HEK293 (cell line): ENCODE measurements around the gene PFN2.

Experiments
- CTCF ChIA-PET: fragments of 350-600 bp; formaldehyde crosslinking; extraction: SDS; loops from one replicate; lab custom pipeline; 2021; ENCODE audit warnings: antibody characterized with exemption; lab: Yijun Ruan, JAX
- POLR2A ChIA-PET: fragments of 300-600 bp; formaldehyde crosslinking; extraction: SDS; loops from one replicate; lab custom pipeline; 2020; ENCODE audit warnings: antibody characterized with exemption, inconsistent platforms; lab: Yijun Ruan, JAX
- H3K27ac ChIP-seq: fragments of 200-500 bp; sonication (Bioruptor generic); 2 replicates; pipeline ENCODE4 v1.5.1; 2014; ENCODE audit warnings: low read depth, low read length, control low read depth, inconsistent platforms; ENCODE audit errors: extremely low read depth
- H3K36me3 ChIP-seq, 2 experiments: fragments of 200-500 bp in 1 of 2; sonication (Bioruptor generic) in 1 of 2; 1 replicate in 1 of 2; 2 replicates in 1 of 2; pipeline ENCODE4 v1.5.1; 2014 to 2017; ENCODE audit warnings: inconsistent platforms in 2 of 2, low read length in 2 of 2; ENCODE audit not compliant: control insufficient read depth in 2 of 2, insufficient read depth in 1 of 2
- H3K4me1 ChIP-seq: fragments of 200-500 bp; sonication (Bioruptor generic); 2 replicates; pipeline ENCODE4 v1.5.1; 2014; ENCODE audit warnings: mild to moderate bottlenecking, low read length, inconsistent platforms; ENCODE audit not compliant: control insufficient read depth, insufficient read depth
- H3K4me3 ChIP-seq: 2 replicates; pipeline ENCODE4 v1.5.1; 2011; ENCODE audit warnings: low read depth, mild to moderate bottlenecking, control low read depth, low read length, moderate library complexity
- H3K9me3 ChIP-seq: fragments of 200-500 bp; sonication (Bioruptor generic); 2 replicates; pipeline ENCODE4 v1.5.1; 2014; ENCODE audit warnings: low read depth, low read length, inconsistent platforms; ENCODE audit not compliant: control insufficient read depth, insufficient read depth
- CTCF ChIP-seq: fragments of 450-650 bp; formaldehyde crosslinking; IDR thresholded peaks from 2 replicates; pipeline ENCODE4 v1.5.1; 2016; ENCODE audit warnings: missing biosample characterization, missing genetic modification characterization
- HIC1 ChIP-seq: fragments of 450-650 bp; formaldehyde crosslinking; IDR thresholded peaks from 2 replicates; pipeline ENCODE4 v1.5.1; 2016; ENCODE audit warnings: missing biosample characterization, missing genetic modification characterization
- SETDB1 ChIP-seq: IDR thresholded peaks from one replicate; pipeline ENCODE4 v1.6.1; 2017; ENCODE audit warnings: mild to moderate bottlenecking, low read length, moderate library complexity, mixed read lengths; ENCODE audit not compliant: insufficient read length
- SP3 ChIP-seq: fragments of 450-650 bp; formaldehyde crosslinking; IDR thresholded peaks from 2 replicates; pipeline ENCODE4 v1.5.1; 2016; ENCODE audit warnings: missing biosample characterization, missing genetic modification characterization
- TRIM28 ChIP-seq: IDR thresholded peaks from 2 replicates; pipeline ENCODE4 v1.6.1; 2011; ENCODE audit warnings: low read length, control low read depth, borderline replicate concordance
- YY2 ChIP-seq: fragments of 450-650 bp; formaldehyde crosslinking; IDR thresholded peaks from 2 replicates; pipeline ENCODE4 v1.5.1; 2016; ENCODE audit warnings: missing biosample characterization, missing genetic modification characterization
- ZBTB20 ChIP-seq: fragments of 450-650 bp; formaldehyde crosslinking; IDR thresholded peaks from 2 replicates; pipeline ENCODE4 v1.5.1; 2016; ENCODE audit warnings: missing biosample characterization, missing genetic modification characterization
- ZFHX2 ChIP-seq: fragments of 450-650 bp; formaldehyde crosslinking; conservative IDR thresholded peaks from 2 replicates; pipeline ENCODE4 v1.5.1; 2016; ENCODE audit warnings: missing biosample characterization, missing genetic modification characterization
- ZIC2 ChIP-seq: fragments of 450-650 bp; formaldehyde crosslinking; IDR thresholded peaks from 2 replicates; pipeline ENCODE4 v1.5.1; 2016; ENCODE audit warnings: missing biosample characterization, missing genetic modification characterization
- ZNF169 ChIP-seq: fragments of 450-650 bp; formaldehyde crosslinking; IDR thresholded peaks from 2 replicates; pipeline ENCODE4 v1.5.1; 2016; ENCODE audit warnings: missing biosample characterization, missing genetic modification characterization
- ZNF184 ChIP-seq: fragments of 450-650 bp; IDR thresholded peaks from 2 replicates; pipeline ENCODE4 v1.5.1; 2018; ENCODE audit warnings: missing biosample characterization, mild to moderate bottlenecking, missing genetic modification characterization
- ZNF248 ChIP-seq: fragments of 450-650 bp; formaldehyde crosslinking; IDR thresholded peaks from 2 replicates; pipeline ENCODE4 v1.5.1; 2017; ENCODE audit warnings: missing biosample characterization, missing genetic modification characterization
- ZNF292 ChIP-seq: fragments of 450-650 bp; formaldehyde crosslinking; IDR thresholded peaks from 2 replicates; pipeline ENCODE4 v1.5.1; 2016; ENCODE audit warnings: low read depth, missing biosample characterization, missing genetic modification characterization, borderline replicate concordance
- ZNF416 ChIP-seq: fragments of 450-650 bp; formaldehyde crosslinking; IDR thresholded peaks from 2 replicates; pipeline ENCODE4 v1.5.1; 2016; ENCODE audit warnings: missing biosample characterization, missing genetic modification characterization
- ZNF521 ChIP-seq: fragments of 450-650 bp; formaldehyde crosslinking; IDR thresholded peaks from 2 replicates; pipeline ENCODE4 v1.5.1; 2017; ENCODE audit warnings: missing biosample characterization, mild to moderate bottlenecking, missing genetic modification characterization
- ZNF529 ChIP-seq: fragments of 450-650 bp; formaldehyde crosslinking; IDR thresholded peaks from 2 replicates; pipeline ENCODE4 v1.5.1; 2017; ENCODE audit warnings: missing genetic modification characterization, missing biosample characterization; ENCODE audit not compliant: insufficient replicate concordance
- ZNF530 ChIP-seq: fragments of 450-650 bp; formaldehyde crosslinking; IDR thresholded peaks from 2 replicates; pipeline ENCODE4 v1.5.1; 2016; ENCODE audit warnings: low read depth, missing biosample characterization, missing genetic modification characterization
- ZNF549 ChIP-seq: fragments of 450-650 bp; IDR thresholded peaks from 2 replicates; pipeline ENCODE4 v1.5.1; 2018; ENCODE audit warnings: missing biosample characterization, missing genetic modification characterization, mild to moderate bottlenecking, inconsistent platforms, moderate library complexity
- ZNF585B ChIP-seq: fragments of 450-650 bp; formaldehyde crosslinking; IDR thresholded peaks from 2 replicates; pipeline ENCODE4 v1.5.1; 2016; ENCODE audit warnings: missing biosample characterization, missing genetic modification characterization
- ZNF600 ChIP-seq: fragments of 450-650 bp; formaldehyde crosslinking; IDR thresholded peaks from 2 replicates; pipeline ENCODE4 v1.5.1; 2016; ENCODE audit warnings: missing biosample characterization, missing genetic modification characterization
- ZNF830 ChIP-seq: fragments of 450-650 bp; IDR thresholded peaks from 2 replicates; pipeline ENCODE4 v1.5.0; 2018; ENCODE audit warnings: missing biosample characterization, missing genetic modification characterization, low read depth, mild to moderate bottlenecking, moderate library complexity
- ZNF843 ChIP-seq: fragments of 450-650 bp; formaldehyde crosslinking; IDR thresholded peaks from 2 replicates; pipeline ENCODE4 v1.5.1; 2016; ENCODE audit warnings: missing biosample characterization, missing genetic modification characterization

The PFN2 gene

GRCh38 chr3:149934524-149934923, 36.2 kb downstream of the PFN2 start (continued):
- no peak for TF ChIP-seq ZNF184
- no peak for TF ChIP-seq ZFHX2 (tag by site-specific recombination)
- no peak for TF ChIP-seq ZNF292 (tag by site-specific recombination)
- TF ChIP-seq YY2 (tag by site-specific recombination) = no peak
- TF ChIP-seq CTCF (tag by site-specific recombination) = no peak

GRCh38 chr3:149933858-149934257, 36.8 kb downstream of the PFN2 start:
- POLR2A ChIA-PET = no interaction called here
- Histone ChIP-seq H3K27ac (no peak overlapping the region), H3K4me3 (no peak overlapping the region), H3K9me3 (no peaks in the 10 kb centered on the region), H3K36me3 (no peaks in the 10 kb centered on the region)
- CTCF ChIA-PET = no interaction called here
- TF ChIP-seq ZNF169 (tag by site-specific recombination) (no peak), HIC1 (no peak)
- TF ChIP-seq, all 188 proteins: peak for 0
- H3K4me1 ChIP-seq = no peaks in the 10 kb centered on the region

GRCh38 chr3:149933008-149933407, 37.7 kb downstream of the PFN2 start:
- Histone ChIP-seq H3K4me3 (no peak overlapping the region), H3K36me3 (no peaks in the 10 kb centered on the region), H3K4me1 (no peaks in the 10 kb centered on the region), H3K27ac (no peak overlapping the region), H3K9me3 (no peaks in the 10 kb centered on the region)
- CTCF ChIA-PET = interaction anchor here (0.6 kb wide), 1 partner anchor 8 kb away, joined by 3 read pairs; no protein-coding TSS in a partner anchor
- TF ChIP-seq ZNF585B (peak; percentile 91), ZNF521 (tag by site-specific recombination) (no peak), ZIC2 (tag by site-specific recombination) (no peak), TRIM28 (0 out of 2 replicates have a peak, but pooled peaks have one; percentile 19), ZNF248 (tag by site-specific recombination) (no peak), SETDB1 (peak; percentile 67), SP3 (tag by site-specific recombination) (no peak)
- POLR2A ChIA-PET = no interaction called here

- ChIA-PET CTCF (interaction anchor here (0.6 to 1.2 kb wide), 2 partner anchors 16 to 263 kb away, joined by 3 to 4 read pairs; no protein-coding TSS in a partner anchor), POLR2A (no interaction called here)
- Histone ChIP-seq H3K4me3 (no peak overlapping the region), H3K4me1 (no peaks in the 10 kb centered on the region), H3K27ac (no peak overlapping the region), H3K36me3 (peaks cover 0 to 5% of the 10 kb centered on the region in 2 experiments; a peak in 1 of 3 replicates), H3K9me3 (no peaks in the 10 kb centered on the region)
- TF ChIP-seq ZNF830 (tag by site-specific recombination) = no peak
- TF ChIP-seq ZBTB20 = no peak
- no peak for TF ChIP-seq ZNF600
- TF ChIP-seq ZNF529 (tag by site-specific recombination) = no peak
- no peak for TF ChIP-seq ZNF843 (tag by site-specific recombination)
- TF ChIP-seq ZNF416 (tag by site-specific recombination) = no peak
- TF ChIP-seq ZNF530 (tag by site-specific recombination) = no peak
- TF ChIP-seq ZNF549 = no peak
- TF ChIP-seq CTCF (tag by site-specific recombination) = no peak
Measured at GRCh38 chr3:149920119-149920518, 50.6 kb downstream of the PFN2 start.
